ENCODE results near the gene ZMYND11.

- TF ChIP-seq CTCF (IDR thresholded peaks at IDR 0.05), result no peak
- no peak for TF ChIP-seq EZH2 (IDR thresholded peaks at IDR 0.05; ENCODE audit: borderline replicate concordance, insufficient read depth, low read depth, low read length, poor library complexity, severe bottlenecking)
These were observed 144.4 kb downstream of the ZMYND11 start for GRCh38 chr10:279655-280054.
